NCI-H345 (cell line): ENCODE measurements around the gene TSNAX.
"Not testable (repeated sequence)": the region's sequence is repeated elsewhere in the genome, so short reads cannot be mapped to it uniquely, and the experiment has no call there.

Source experiments
- DNase-seq: peaks from one replicate; lab custom pipeline; 2025; lab: John Stamatoyannopoulos, UW

Gene TSNAX

GRCh38 chr1:231561647-231562383 lies 33.3 kb downstream of the TSNAX start:
- DNase-seq = no peak

DNA sequence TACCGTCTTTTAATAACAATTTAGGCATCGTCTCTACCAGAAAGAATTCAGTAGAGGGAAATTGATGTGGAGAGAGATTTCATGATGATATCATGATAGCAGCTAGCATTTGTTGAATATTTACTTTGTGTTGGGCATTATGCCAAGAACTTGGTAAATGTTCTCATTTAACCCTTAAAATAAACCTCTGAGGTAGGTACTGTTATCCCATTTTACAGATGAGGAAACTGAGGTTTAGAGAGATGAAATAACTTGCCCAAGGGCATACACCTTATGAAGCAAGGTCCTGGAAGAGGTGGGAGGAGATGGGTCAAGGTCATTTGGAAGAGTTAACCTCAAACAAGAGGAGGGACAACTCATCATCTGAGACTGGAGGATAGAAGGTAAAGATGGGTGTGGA lies 34.8 kb downstream of the TSNAX start:
- no peak for DNase-seq

- no peak for DNase-seq
These were observed 35.9 kb downstream of the TSNAX start for GRCh38 chr1:231564373-231564772.

DNA sequence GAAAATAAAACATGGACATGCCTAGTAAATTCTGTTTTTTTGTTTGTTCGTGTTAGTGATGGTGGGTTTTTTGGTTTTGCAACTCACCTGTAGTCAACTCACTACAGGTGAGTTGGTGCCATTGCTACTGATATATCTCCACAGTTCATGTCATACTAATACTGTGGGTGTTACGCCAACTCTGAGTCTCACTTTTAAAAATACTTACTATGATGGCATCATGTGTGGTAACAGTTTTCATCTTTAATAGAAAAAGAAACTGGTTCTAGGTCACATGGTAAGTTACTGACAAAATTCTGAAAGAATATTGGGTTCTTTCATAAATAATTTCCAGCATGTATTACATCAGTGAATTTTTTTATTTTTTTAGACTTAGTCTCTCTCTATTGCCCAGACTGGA lies 38.0 kb downstream of the TSNAX start:
- no peak for DNase-seq

DNA sequence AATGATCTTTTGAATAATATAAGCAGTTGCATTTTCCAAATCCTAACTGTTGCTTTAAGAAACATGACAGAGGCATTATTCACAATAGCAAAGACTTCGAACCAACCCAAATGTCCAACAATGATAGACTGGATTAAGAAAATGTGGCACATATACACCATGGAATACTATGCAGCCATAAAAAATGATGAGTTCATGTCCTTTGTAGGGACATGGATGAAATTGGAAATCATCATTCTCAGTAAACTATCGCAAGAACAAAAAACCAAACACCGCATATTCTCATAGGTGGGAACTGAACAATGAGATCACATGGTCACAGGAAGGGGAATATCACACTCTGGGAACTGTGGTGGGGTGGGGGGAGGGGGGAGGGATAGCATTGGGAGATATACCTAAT lies 41.8 kb downstream of the TSNAX start:
- DNase-seq = not testable (repeated sequence)

DNA sequence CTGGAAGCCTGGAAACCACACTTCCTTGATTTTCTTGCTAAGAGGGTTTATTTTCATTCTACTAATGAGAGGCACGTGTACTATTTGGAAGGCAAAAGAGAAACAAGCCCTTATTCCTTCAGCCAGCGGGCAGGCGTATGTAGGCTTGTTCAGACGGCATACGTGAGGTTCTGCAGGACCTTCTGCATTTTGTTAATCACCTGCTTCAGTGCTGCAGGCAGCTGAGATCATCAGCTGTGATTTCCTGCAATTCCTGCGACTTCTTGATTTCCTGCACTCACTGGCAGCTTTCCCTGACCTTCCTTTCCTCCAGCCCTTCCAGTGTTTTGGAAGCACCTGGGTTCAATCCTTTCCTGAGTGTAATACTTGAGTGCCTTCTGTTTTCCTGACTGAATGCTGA lies 43.4 kb downstream of the TSNAX start:
- no peak for DNase-seq

GRCh38 chr1:231575472-231575871 lies 47.0 kb downstream of the TSNAX start:
- DNase-seq = no peak

DNA sequence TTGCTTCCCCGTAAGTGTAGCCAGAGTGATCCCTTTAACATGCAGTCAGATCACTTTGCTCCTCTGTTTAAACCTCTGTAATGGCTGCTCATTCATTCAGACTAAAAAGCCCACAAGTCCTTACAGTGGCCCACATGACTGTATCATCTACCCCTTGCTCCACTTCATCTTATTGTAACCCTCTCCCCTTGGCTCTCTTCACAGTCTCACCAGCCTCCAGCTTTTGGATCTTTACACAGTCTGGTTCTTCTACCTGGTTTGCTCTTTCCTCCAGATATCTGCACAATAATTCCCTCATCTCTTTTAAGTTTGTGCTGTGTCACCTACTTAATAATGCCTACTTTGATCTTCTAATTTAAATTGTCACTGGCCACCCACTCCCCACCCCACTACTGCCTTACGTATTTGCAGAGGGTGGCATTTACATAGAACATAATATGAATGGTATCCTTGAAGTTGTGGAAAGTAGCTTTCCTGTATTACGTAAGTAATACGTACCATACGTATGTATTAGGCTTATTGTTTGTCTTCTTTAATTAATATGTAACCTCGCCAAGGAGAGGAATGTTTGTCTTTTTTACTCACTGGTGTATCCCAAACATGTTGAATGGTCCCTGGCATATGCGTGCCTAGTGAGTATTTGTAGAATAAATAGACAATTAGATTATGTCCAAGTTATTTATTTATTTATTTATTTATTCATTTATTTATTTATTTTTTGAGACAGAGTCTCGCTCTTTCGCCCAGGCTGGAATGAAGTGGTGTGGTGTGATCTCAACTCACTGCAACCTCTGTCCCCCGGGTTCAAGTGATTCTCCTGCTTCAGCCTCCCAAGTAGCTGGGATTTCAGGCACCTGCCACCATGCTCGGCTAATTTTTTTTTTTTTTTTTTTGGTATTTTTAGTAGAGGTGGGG lies 48.6 kb downstream of the TSNAX start:
- DNase-seq = no peak

DNA sequence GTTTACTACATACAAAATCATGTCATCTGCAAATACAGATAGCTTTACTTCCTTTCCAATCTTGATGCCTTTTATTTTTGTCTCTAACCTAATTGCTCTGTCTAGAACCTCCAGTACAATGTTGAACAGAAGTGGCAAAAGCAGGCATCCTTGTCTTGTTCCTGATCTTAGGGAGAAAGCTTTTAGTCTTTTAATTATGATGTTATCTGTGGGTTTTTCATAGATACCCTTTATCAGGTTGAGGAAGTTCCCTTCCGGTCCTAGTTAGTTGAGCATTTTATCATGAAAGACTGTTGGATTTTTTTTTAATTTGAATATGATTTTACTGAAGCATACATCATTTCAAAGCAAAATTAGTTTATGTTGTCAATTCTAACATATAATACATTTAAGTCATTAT lies 52.4 kb downstream of the TSNAX start:
- DNase-seq = no peak

- no peak for DNase-seq
These were observed 53.4 kb downstream of the TSNAX start for GRCh38 chr1:231581859-231582258.

DNA sequence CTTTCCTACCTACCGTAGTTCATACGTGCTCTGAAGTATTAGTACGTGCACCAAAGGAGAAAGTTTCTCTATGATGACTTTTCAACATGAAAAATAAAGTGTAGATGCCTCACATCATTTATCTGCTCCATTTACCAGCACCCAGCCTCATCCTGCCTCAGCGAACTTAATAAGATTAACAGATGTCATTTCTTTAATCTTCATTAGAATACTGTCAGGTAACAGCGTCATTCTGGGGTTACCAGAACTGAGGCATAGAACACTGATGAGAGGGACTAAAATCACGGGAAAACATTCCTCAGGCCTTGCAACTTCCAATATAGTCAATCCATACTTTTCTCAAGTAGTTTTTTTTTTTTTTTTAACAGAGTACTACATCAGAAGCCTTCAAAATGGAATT lies 54.9 kb downstream of the TSNAX start:
- no peak for DNase-seq

DNA sequence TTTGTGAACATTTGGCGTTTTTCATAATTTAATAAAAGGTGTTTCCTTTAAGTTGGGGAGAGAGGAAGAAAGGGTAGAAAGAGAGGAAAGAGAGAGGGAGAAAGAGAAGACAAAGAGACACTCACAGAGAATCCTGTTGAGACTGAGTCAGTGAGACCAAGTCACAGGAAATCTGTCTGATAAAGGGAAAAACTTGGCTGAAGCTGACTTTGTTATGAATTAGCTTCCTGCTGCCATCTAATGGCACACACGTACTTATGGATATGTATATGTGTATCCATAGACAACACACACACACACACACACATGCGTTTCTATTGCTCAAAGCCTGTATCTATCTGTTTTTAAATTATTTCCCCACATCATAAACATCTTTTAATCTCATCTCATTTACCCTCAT lies 55.6 kb downstream of the TSNAX start:
- peak; percentile 9 for DNase-seq

DNA sequence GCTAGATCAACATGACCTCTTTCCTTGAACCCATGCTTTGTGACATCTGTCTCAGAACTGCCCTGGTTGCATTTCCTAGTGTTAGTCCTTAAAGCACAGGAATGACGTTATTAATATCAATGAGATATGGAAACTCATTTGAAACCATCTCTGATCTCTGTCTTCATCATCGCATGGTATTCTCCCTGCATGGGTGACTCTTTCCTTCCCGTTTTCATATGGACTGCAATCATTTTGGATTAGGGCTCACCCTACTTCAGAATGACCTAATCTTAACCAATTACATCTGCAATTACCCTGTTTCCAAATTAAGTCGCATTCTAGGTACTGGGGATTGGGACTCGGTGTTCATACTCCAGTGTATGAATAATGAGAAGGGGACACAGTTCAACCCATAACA lies 56.5 kb downstream of the TSNAX start:
- no peak for DNase-seq

- no peak for DNase-seq
These were observed 62.2 kb downstream of the TSNAX start for GRCh38 chr1:231590453-231591198.

- DNase-seq = no peak
These were observed 63.0 kb downstream of the TSNAX start for GRCh38 chr1:231591466-231591865.

DNA sequence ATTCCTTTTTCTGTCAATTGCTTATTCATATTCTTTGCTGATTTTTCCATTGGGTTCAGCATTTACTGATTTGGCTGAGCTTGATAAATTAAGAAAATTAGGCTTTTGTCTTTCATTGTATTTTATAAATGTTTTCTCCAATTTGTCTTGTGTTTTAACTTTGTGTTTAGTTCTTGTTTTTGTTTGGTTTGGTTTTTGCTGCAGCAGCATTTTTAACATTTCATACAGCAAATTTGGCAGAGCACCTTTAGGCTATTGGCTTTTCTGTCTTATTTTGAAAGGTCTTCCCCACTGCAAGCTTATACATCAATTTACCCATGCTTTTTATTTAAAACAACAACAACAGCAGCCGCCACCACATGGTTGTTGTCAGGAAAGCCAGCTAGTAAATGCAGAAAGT lies 64.3 kb downstream of the TSNAX start:
- DNase-seq = no peak

- DNase-seq = not testable (repeated sequence)
These were observed 64.8 kb downstream of the TSNAX start for GRCh38 chr1:231593264-231593663.

DNA sequence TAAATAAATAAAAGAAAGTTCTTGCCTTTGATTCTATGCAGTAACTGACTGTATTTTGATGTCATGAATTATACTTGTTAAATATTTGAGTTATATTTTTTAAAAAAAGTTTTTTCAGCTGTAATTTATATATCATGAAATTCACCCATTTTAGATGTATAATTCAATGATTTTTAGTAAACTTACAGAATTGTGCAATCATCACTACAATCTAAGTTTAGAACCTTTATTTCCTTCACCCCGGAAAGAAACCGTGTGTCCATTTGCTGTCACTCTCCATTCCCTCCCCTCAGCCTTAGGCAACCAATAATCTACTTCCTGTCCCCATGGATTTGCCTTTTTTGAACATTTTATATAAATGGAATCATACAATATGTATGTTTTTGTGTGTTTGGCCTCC lies 65.7 kb downstream of the TSNAX start:
- DNase-seq = no peak

- DNase-seq = no peak
These were observed 66.3 kb downstream of the TSNAX start for GRCh38 chr1:231594749-231595148.

- DNase-seq = peak; percentile 51
These were observed 67.9 kb downstream of the TSNAX start for GRCh38 chr1:231596337-231596791.

- no peak for DNase-seq
These were observed 69.5 kb downstream of the TSNAX start for GRCh38 chr1:231597971-231598370.

DNA sequence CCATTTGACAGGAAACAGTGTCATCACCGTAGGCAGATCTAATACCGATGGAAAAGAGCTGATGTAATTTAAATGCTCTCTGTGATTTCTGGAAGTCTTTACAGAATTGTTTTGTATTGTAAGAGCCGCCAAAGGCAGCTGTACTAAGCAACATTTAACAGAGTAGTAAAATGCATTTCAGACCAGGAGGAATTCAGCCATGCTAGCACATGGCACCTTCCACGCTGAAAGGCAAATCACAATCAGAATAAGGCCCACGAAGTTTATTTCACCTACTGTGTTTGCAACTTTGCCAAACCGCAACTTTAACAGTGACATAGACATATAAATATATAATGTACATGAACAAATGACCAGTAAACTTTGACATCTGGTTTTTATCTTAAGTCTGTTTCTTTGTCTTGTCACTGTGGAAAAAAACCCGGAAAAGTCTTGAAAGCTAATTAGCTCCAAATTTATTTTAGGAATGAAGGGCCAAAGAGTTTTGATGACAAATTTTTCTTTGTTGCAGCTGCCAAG lies 72.0 kb downstream of the TSNAX start:
- no peak for DNase-seq
